Measurements from ENCODE around the gene SSBP3.
"Not testable (repeated sequence)": the region's sequence is repeated elsewhere in the genome, so short reads cannot be mapped to it uniquely, and the experiment has no call there.

SSBP3 gene

DNA sequence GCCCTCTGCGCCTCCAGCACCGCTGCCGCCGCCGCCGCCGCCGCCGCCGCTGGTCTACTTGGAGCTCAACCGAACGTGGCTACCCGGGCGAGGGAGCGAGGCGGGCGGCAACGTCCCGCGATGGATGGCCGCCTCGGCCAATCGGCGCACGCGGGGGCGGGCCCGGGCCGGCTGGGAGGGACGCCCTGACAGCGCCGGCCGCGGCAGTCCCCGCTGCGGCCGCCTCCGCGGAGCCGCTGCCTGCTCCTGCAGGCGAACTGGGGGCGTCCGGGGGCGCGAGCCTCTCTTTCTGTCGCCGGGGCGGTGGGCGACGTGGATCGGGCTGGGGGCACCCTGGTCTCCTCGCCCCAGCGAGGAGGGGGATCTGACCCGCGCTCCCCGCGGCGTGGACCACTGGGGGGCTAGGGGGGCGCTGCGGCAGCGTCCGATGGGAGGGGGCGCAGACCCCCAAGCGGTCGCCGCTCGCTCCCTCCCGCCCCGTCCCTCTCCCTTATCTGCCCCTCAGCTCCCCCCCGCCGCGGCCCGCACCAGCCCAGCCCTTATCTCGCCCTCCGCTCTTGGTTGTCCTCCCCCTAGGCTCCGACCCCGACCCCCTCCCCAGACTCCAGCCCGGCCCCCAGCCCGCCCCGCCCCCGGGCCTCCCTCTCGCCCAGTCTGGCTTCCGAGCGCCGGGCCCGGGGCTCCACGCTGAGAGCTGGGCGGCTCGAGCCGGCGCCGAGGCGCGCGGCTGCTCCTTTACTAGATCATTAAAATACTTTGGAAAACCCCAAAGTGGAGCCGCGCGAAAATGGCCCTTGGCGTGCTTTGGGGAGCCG, at the start of gene SSBP3:
Gene SSBP3, minus strand, starts transcription at position 56 of the 815 bp plus-strand sequence.
- peak; percentile 77 to 97 (median 94) for DNase-seq

DNA sequence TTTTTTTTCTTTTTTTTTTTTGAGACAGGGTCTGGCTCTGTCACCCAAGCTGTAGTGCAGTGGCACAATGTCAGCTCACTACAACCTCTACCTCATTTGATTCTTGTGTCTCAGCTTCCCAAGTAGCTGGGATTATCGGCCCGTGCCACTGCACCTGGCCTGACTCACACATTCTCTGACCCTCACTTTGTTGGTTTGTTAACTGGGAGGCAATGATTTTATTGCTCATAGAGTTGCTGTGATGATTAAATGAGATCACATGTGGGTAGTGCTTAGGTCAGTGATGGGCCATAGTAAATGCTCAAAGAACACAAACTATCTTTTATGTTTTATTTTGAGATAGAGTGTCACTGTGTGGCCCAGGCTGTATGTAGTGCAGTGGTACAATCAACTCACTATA, 47.3 kb upstream of the SSBP3 start:
- DNase-seq, result no peak
- intact Hi-C loops (cut with DNase I), result no loop called here

More for the DNA sequence above, at the start of gene SSBP3:
- intact Hi-C loops (cut with DNase I), result loop anchor here (1.0 to 10.0 kb wide), 3 partner anchors 82 to 202 kb away; partner anchors contain the start of genes CYB5RL and MRPL37

DNA sequence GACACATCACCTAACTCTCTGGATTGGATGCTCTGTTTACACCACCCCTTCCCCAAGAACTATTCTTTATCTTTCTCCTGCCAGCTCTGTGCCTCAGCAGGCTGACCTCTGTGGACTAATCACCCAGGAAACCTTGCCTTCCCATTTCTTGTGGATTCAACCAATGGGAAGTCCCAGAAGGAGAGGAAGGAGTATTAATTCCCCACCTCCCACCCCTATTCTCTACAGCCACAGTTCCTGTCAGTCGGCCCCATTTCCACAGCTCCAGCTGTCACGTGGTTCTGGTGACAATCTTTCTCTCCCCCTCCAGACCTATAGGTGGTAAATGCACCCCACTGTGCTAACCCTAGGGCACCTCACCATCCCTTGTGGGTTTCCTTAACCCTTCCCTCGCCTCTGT, 46.8 kb upstream of the SSBP3 start:
- no peak for DNase-seq
- intact Hi-C loops (cut with DNase I), result no loop called here

DNA sequence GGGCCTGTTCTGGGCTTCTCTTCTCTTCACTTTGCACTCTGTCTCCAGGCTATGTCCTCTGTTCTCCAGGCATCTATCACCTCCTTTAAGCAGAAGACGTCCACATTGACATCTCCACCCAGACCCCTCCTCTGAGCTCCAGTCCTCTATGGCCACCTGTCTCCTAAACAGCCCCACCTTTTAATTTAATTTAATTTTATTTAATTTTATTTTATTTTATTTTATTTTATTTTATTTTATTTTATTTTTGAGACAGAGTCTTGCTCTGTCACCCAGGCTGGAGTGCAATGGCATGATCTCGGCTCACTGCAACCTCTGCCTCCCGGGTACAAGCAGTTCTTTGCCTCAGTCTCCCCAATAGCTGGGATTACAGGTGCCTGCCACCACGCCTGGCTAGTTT, 43.2 kb upstream of the SSBP3 start:
- DNase-seq; intact Hi-C loops (cut with DNase I): not testable (repeated sequence)

DNA sequence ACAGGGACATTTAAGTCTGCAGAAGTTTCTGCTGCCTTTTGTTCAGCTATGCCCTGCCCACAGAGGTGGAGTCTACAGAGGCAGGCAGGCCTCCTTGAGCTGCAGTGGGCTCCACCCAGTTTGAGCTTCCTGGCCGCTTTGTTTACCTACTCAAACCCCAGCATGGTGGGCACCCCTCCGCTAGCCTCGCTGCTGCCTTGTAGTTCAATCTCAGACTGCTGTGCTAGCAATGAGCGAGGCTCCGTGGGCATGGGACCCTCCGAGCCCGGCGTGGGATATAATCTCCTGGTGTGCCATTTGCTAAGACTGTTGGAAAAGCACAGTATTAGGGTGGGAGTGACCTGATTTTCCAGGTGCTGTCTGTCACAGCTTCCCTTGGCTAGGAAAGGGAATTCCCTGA, 42.6 kb upstream of the SSBP3 start:
- intact Hi-C loops (cut with DNase I); DNase-seq: not testable (repeated sequence)

DNA sequence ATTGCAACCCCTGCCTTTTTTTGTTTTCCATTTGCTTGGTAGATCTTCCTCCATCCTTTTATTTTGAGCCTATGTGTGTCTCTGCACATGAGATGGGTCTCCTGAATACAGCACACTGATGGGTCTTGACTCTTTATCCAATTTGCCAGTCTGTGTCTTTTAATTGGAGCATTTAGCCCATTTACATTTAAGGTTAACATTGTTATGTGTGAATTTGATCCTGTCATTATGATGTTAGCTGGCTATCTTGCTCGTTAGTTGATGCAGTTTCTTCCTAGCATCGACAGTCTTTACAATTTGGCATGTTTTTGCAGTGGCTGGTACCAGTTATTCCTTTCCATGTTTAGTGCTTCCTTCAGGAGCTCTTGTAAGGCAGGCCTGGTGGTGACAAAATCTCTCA, 40.9 kb upstream of the SSBP3 start:
- intact Hi-C loops (cut with DNase I); DNase-seq: not testable (repeated sequence)

DNA sequence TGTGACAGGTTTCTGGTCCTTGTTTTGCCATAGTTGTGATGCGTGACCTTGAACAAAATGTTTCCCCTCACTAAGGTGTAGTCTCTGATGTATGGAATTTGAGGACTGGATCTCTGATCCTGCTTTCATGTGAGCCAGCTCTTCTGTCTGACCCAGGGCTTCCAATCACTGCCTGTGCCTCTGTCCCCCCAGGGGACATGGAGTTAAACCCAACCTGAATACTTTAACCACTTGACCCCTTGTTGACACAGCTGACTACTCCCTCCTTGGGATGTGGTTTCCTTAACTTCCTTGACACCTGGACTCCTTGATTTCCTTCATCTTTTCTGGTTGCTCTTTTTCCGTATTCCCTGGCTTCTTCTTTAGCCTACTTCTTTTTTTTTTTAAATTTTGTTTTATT, 36.0 kb upstream of the SSBP3 start:
- intact Hi-C loops (cut with DNase I), result no loop called here
- no peak for DNase-seq

DNA sequence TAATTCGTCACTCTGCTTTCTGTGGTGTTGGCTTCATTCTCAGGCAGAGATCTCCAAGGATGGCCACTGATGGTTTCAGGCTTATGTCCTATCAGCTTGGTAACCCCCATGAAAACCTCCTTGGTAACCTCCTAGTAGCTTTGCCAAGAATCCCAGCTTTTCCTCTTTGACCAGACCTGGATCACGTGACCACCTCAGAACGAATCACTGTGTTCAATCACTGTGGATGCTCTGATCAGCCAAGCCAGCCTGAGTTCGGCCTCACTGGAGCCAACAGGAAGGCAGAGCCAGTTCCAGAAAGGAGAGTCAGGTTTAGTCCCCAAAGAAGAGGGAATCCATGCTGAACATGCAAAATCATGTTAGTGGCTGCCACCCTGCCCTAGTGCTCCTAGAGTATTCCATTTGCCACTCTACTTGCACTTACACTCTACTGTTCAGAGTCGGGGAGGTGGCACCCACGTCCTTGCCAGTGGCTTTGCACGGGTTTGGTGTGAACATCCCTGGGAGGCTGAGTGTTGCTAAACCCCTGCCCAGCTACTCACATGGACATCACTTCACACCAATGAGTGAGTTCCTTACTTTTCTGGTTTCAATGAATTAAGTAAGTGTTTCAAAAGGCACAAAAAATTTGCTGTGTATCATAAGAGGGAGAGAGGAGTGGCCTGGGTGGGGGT, 33.5 kb upstream of the SSBP3 start:
- intact Hi-C loops (cut with DNase I), result no loop called here
- peak in 1 of 42 donors; percentile 3 for DNase-seq

DNA sequence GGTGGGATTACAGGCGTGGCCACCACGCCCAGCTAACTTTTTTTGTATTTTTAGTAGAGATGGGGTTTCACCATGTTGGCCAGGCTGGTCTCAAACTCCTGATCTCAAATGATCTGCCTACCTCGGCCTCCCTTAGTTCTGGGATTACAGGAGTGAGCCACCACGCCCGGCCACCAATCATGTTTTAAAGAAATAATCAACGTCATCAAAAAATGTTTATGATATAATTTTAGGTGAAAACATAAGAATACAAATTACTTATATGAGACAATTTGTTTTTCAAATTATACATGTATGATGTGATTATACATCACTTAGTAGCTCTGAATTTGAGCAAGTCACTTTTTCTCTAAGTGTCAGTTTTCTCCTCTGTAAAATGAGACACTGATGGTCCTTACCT, 31.6 kb upstream of the SSBP3 start:
- intact Hi-C loops (cut with DNase I), result no loop called here
- no peak for DNase-seq

DNA sequence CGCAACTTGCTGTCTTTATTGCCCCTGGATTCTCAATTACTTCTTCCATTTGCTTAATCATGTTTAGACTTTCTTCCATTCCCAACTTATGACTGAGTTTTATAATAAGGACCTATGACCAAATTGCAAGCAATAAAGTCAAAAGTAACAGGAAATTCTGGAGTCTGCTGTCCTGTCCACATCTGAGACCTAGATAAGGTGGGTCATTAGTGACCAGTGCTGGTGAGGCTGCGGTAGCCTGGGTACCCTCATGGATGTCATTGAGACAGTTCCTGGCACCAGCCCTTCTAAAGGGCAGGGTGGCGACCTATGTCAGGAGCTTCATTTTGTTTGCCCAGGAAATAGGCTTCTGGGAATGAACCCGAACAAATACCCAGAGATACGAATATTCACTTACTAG, 30.6 kb upstream of the SSBP3 start:
- no peak for DNase-seq
- intact Hi-C loops (cut with DNase I), result no loop called here

DNA sequence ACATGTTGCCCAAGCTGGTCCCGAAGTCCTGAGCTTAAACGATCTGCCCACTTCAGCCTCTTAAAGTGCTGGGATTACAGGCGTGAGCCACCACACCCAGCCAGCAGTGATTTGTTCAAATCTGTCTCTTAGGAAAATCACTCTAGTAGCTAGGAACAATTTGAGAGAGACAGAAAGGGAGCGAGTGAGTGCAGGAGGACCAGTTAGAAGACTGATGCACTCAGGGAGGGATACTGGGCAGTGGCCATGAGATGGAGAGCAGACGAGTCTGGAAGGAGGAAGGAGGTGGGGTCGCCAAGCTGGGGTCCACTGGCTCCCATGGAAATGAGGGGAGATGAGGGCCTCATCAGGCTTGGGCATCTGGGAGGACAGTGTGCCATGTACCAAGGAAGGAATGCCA, 23.6 kb upstream of the SSBP3 start:
- intact Hi-C loops (cut with DNase I), result no loop called here
- peak in 1 of 42 donors; percentile 0 for DNase-seq

DNA sequence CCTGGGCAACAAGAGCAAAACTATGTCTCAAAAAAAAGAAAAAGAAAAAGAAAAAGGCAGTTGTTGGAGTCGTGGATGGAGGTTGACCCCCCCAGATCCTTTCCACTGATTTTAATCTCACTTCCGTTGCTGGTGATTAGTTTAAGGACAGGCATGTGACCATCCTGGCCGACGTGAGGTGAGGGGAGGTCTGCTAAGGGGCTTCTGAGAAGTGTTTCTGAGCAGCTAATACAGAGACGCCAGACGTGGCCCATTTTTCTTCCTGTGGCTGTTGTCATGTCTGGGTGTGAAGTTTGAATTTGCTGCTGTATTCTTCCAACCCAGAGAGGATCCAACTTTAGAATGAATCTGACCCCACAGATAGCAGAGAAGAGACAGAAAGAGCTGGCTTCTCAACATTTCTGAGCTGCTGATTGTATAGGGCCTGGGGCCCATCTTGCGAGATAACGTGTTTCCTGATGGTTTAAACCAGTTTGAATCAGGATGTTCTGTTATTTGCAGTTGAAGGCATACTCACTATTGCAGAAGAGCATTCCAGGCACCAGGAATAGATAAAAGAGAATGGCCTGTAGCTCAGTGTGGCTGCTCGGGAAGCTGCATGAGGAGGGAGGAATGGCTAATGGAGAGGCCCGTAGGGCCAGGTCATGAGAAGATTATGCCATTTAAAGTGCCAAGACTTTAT, 22.8 kb upstream of the SSBP3 start:
- intact Hi-C loops (cut with DNase I), result no loop called here
- DNase-seq, result no peak

DNA sequence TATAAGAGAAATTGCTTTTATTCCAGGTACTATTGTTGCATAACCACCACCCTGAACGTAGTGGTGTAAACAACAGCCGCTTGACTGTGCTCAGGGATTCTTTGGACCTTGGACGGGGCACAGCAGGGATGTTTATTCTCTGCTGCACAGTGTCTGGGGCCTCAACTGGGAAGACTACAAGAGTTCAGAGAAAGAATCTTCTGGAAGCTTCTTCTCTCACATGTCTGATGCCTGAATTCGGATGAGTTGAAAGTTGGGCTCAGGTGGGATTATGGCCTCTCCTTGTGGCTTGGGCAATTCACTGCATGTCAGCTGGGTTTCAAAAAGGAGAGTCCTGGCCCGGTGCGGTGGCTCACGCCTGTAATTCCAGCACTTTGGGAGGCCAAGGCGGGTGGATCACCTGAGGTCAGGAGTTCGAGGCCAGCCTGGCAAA, 19.0 kb upstream of the SSBP3 start:
- intact Hi-C loops (cut with DNase I), result no loop called here
- peak in 1 of 42 donors; percentile 6 for DNase-seq

DNA sequence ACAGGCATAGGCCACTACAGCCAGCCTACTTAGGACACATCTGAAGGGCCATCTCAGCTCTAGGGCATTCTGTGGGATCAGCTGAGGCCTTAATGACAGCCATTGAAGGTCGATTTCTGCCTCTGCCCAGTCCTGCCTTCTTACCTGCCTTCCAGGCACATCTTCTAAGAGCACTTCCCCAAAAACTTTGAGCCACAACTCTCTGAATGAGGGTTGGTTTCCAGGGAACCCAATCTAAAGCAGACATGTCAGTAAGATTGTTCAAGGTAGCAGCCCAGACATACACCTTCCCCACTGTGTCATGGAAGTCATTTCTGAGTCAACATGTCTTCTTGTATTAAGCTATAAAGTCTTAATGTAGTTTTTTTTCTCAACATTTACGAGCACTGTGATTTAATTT, 18.2 kb upstream of the SSBP3 start:
- DNase-seq, result no peak
- intact Hi-C loops (cut with DNase I), result no loop called here

DNA sequence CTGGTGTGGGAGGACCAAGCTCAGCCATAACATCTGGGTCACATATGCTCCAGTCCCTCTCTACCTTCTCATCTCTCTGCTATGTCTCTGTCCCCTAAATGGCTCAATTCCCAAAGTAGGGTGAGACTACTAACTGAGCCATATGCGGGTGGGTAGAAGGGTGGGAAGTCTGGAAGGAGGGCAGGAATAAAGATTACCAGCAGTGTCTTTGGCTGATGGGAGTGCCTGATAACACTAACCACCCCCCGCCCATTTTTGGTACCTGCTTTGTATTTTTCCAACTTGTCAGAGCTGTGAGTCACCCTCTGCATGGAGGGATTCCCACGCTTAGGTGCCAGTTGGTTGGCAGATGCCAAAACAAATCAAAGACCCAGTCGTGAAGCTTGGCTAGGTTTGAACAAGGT, 14.9 kb upstream of the SSBP3 start:
- peak in 41 of 42 donors; percentile 40 to 94 (median 74) for DNase-seq
- intact Hi-C loops (cut with DNase I), result no loop called here

DNA sequence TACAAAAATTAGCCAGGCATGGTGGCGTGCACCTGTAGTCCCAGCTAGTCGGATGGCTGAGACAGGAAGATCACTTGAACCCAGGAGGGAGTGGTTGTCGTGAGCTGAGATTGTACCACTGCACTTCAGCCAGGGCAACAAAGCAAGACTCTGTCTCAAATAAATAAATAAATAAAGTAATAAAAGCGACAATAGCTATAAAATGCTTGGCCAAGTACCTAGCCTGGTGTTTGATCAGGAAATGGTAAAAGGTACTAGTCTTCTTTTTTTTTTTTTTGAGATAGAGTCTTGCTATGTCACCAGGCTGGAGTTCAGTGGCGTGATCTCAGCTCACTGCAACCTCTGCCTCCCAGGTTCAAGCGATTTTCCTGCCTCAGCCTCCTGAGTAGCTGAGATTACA, 12.4 kb upstream of the SSBP3 start:
- intact Hi-C loops (cut with DNase I); DNase-seq: not testable (repeated sequence)

DNA sequence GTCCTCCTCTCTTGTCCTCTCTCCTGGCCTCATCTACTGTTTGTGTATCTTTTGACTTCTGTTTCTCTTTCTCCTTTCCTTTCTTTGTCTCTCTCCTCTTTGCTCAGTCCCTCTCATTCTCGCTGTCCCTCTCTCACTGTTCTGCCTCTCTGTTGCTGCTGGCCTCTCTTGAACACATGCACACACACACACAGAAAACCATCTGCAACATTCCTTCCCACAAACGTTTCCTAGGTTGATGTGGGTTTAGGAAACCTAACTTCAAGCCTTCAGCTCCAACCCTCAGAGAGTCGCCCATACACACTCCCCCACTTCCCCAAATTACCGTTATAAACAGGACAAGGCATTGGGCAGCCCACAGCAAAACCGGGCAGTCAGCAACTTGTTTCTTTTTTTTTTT, 10.9 kb upstream of the SSBP3 start:
- intact Hi-C loops (cut with DNase I), result no loop called here
- no peak for DNase-seq

DNA sequence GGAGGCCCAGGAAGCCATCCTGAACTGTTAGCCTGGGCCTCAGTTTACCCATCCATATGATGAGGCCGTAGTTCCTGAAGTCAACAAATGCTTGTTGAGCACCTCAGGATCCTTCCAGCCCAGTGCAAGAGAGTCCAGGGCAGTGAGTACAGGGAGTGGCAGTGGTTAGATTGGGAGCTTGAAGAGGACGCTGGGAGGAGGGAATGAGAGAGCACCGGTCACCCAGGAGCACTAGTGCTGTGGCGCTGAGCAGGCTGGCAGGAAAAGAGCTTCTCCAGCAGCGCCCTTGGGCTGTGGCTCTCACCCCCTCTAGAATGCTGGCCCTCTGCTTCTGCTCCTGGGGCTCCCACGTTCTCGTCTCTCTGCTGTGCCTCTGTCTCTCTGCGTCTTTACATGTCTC, 10.2 kb upstream of the SSBP3 start:
- intact Hi-C loops (cut with DNase I), result no loop called here
- DNase-seq, result no peak

DNA sequence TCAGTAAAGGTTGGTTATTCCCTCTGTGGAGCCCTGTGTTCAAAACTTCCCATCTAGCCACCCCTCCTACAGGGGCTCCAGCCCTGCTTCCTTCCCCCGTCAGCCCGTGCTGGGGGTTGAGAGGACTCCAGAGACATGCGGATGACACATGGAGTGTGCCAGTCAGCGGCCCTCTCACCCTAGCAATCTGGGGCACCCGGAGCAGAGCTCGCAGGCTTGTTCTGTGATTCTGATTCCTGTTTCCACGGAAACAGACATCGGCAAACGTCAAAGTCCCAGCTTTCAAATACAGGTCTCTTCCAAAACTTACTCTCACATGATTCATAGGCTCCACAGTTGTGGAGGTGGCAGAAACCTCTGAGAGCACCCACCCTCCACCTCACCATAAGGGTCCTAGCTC, 9.8 kb upstream of the SSBP3 start:
- DNase-seq, result peak; percentile 32 to 91 (median 70)
- intact Hi-C loops (cut with DNase I), result no loop called here

DNA sequence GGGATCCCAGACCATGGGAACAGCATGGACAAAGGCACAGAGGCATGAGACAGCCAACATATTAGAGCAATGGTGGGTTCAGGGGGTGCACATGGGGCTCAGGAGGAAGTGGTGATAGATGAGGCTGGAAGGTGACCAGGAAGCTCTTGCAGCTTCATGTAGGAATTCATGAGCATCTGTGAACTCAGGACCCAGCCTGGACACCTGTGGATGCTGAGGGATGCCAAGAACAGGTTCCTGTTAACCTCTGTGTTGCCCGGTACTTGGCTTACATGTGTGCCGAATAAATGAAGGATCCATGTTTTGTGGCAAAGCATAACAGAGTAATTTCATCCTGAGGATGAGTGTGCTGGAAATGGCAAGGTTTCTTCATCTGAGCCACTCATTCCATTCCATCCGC, 9.3 kb upstream of the SSBP3 start:
- no peak for DNase-seq
- intact Hi-C loops (cut with DNase I), result no loop called here
